Measurements from ENCODE around the gene LATS2. TPM values are rescaled to one million over a fixed set of nuclear protein-coding genes. Genes with fewer than 3 reads are reported as not detected.
A peak's percentile ranks its signal among the peaks of the same experiment; 100 is the strongest.
"Not testable (repeated sequence)": the region's sequence is repeated elsewhere in the genome, so short reads cannot be mapped to it uniquely, and the experiment has no call there.

The LATS2 gene
- polyA plus RNA-seq, 12 donors: 14.4 to 23.0 (median 17.3) TPM; not detected in 1

DNA sequence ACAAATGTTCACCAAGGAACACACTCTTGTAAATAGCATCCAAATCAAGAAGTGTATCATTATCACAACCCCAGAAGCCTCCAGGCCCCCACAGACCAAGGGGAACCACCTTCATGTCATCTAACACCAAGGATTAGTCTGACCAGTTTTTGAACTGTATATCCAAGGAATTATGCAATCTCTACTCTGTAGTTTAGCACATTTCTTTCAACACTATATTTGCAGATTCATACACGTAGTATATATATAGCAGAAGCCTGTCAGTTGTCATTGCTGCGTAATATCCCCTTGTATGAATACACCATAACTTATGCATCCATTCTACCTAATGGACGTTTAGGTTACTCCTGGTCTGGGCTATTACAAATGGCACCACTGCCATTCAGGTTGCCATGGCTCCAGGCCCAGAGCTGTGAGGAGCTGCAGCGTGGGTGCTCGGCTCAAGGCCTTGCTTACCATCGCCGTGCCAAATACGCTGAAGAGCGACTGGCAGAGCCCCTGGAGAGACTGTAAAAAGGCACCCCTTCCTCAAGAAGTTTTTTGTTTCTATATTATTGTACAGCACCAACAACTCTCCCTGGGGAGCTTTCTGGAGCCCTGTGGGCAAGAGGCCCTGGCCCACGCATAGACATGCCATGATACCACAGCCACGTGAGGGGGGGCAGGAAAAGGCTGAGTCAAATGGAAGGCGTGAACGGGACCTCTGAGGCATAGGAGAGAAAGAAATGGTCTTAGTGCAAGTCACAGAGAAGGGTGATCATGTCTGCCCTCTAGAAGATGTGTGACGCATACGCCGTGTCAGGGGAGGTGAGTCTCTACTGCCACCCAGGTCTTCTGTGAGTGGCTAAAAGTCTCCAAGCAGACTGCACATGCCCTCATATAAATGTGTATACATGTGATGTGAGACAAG is 10.8 kb downstream of the LATS2 start:
- DNase-seq: no peak

DNA sequence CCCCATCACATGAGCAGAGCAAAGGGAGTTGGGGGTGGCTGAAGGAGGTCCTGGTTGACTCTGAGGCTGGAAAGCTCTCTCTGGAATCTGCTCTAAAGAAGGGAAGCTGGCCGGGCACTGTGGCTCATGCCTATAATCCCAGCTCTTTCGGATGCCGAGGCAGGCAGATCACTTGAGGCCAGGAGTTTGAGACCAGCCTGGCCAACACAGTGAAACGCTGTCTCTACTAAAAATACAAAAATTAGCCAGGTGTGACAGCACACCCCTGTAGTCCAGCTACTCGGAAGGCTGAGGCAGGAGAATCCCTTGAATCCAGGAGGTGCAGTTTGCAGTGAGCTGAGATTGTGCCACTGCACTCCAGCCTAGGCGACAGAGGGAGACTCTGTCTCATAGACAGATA is 11.7 kb downstream of the LATS2 start:
- not testable (repeated sequence) for DNase-seq

DNA sequence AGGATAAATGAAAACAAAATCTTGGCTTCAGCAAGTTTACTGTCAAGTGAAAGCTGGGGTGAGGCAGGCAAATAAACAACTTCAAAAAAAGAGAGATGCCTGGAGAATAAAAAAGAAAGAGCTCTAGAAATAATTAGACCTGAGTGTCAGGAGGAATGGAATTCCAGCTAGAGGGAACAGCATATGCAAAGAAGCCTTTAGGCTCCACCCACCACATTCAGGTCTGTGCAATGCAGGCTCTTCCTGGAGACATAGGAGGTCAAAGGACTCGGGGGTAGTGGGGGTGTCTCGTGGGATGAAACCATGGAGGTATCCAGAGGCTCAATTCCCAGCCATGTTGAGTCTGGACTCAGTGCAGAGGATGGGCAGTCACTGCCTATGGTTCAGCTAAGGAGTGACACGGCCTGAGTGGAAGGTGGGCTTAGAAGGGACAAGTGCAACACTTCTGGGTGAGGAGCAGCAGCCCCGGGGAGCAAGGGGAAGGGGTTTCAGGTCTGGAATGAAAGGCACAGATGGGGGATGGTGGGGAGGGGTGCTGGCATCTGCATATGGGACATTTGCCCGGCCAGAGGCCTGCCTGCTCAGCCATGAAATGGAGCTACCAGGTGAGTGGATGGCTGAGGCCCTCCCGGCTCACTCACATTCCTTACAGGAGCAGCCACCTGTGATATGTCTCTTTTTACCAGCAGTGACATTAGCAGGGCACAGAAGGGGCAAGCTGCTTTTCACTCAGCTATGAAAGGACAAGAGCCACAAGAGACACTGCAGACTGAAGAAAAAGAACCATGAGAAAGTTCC is 12.3 kb downstream of the LATS2 start:
- no peak for DNase-seq

DNA sequence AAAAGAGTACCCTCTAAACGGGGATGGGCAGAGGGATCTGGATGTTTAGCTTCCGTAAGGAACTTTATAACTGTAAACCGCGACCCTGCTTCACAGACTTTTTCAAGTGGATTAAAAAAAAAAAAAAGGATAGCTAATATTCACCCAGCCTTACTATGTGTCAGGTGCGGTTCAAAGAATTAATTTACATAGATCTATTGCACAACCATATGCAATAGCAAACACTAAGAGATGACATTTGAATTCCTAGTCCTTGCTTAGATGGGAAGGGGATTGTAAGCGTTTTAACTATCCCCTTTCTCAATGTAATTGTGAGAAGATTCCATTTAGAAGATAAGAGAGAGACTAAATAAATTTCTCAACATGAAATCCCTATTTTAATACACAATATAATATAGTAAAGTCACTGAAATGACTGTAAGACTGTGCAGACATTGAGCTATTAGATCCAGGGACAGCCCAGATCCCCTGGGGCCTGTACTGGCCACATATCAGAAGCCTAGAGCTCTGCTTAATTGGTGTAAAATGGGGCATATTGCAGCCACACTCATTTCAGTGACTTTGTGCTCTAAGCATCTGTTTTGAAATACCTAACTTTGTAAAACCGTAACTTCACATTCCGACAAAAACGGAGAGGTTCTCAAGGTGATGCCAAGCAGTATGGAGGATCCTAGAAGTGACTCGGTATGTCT is 13.6 kb downstream of the LATS2 start:
- no peak for DNase-seq

DNA sequence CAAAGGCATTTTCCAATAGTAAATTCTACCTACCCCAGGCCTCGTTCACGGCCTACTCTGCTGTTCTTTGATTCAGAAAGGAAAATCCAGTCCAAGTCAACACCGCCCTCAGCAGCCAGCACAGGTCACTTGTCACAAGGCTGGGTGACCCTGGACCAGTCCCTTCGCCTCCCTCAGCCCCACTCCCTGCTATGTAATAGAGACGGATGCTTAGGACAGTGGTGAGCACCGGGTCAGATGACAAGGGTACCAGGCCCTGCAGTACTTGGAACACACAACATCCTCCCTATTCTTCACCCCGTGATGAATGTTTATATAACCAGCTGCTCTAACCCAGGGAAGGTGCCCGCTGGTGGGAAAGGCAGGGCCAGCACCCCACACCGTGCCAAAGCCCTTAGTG is 14.3 kb downstream of the LATS2 start:
- no peak for DNase-seq

- no peak for DNase-seq
Measured at GRCh38 chr13:21046203-21046602, 15.2 kb downstream of the LATS2 start.

GRCh38 chr13:21045100-21045499 is 16.3 kb downstream of the LATS2 start:
- no peak for DNase-seq

GRCh38 chr13:21043898-21044297 is 17.5 kb downstream of the LATS2 start:
- peak; percentile 26 for DNase-seq

DNA sequence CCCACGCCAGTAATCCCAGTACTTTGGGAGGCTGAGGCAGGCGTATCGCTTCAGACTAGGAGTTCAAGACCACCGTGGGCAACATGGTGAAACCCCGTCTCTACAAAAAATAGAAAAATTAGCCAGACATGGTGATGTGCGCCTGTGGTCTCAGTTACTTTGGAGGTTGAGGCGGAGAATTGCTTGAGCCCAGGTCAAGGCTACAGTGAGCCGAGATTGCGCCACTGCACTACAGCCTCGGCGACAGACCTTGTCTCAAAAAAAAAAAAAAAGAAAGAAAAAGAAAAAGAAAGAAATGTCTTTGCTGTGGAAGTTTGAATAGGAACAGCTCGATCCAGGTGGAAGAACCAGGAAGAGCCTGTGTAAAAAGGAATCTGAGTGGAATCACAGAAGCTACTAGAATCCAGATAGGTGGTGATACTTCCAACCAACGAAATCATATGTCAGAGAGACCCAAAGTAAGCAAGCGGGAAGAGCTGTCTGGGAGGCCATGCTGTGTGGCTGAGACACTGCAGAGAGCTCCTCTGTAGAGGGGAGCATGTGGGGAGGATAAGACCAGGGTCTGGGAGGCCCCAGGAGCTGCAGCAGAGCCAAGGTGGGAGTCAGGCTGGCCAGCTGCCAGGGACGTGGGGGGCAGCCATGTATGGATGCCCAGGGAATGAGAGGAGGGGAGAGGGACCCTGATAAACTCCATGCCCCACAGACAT is 21.1 kb downstream of the LATS2 start:
- no peak for DNase-seq

GRCh38 chr13:21039097-21039800 is 22.1 kb downstream of the LATS2 start:
- DNase-seq: no peak

DNA sequence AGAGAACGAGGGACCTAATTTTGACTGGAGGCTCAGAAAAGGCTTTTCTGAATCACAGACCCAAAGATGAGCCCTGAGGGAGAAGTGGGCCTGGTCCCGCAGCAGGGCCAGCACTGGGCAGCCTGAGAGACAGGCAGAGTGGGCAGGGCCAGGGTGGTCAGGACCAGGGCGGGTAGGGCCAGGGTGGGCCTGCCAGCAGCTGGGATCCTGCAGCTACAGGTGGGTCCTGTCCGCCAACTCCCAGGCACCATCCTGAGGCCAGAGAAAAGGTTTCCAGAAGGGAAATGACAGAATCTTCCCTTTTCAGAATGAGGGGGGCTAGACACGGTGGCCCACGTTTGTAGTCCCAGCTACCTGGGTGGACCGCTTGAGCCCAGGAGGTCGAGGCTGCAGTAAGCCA is 23.7 kb downstream of the LATS2 start:
- DNase-seq: no peak

GRCh38 chr13:21035498-21035897 is 25.9 kb downstream of the LATS2 start:
- DNase-seq: no peak

GRCh38 chr13:21034603-21035191 is 26.7 kb downstream of the LATS2 start:
- no peak for DNase-seq

DNA sequence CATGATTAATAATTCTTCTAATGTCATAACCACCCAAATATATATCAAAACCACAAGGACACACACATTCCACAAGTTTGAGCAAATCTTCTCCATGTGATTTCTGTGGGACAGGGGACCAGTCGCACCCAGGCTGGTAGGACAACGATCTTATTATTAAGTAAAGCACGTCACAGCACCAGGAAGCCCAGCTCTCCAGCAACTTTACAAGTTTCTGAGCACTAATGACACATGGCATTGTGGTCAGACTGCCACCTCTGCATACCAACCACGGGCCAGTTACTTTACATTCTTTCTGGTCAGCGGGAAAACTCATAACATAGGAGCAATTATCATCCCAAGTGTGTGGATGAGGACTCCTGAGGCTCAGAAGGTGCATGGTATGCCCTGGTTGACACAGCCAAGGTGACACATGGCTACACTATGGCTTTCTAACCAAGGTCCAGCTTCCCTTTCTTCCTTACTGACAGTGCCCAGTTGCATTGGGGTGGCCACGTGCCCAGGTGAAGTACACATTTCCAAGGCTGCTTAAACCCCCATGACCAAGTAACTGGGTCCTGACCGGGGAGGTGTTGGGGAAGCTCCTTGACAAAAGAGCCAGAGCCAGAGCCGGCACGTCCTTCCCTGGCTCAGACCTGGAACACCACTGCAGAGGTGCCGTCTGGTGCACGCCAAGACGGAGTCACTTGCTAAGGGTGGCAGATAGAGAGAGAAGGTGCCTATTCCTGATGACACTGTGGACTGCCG is 27.4 kb downstream of the LATS2 start:
- DNase-seq: no peak

DNA sequence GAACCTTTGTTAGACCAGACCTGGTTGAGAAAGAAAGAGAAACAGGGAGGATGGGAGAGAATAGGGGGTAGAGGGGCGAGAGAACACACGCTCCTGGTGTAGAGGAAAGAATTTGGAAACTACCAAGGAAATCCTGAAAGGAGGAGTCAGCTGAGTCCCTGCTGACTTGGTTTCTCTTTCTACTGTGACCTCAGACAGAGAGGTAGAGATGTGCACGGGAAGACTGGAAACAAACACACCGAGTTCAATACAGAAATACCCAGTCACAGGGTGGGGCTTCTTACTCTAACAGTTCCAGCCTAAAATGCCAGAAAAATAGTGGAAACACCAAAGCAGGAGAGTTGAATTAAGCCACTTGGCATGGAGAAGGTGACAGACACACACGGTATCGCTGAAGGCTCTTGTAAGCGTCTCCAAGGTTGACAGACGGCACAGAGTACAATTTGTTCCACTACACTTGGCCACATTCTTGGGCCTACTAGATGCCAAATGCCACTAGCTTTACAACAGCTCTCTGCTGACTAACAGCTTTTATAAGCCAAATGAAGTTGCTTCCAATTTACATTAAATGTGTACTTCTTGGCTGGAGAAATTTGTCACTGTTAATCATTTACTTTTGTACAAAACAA is 28.1 kb downstream of the LATS2 start:
- no peak for DNase-seq

GRCh38 chr13:21032656-21033055 is 28.7 kb downstream of the LATS2 start:
- no peak for DNase-seq

GRCh38 chr13:21031594-21032275 is 29.7 kb downstream of the LATS2 start:
- no peak for DNase-seq

GRCh38 chr13:21025539-21025938 is 35.8 kb downstream of the LATS2 start:
- no peak for DNase-seq
